ENCODE measurements around the gene ACOT7.

DNA sequence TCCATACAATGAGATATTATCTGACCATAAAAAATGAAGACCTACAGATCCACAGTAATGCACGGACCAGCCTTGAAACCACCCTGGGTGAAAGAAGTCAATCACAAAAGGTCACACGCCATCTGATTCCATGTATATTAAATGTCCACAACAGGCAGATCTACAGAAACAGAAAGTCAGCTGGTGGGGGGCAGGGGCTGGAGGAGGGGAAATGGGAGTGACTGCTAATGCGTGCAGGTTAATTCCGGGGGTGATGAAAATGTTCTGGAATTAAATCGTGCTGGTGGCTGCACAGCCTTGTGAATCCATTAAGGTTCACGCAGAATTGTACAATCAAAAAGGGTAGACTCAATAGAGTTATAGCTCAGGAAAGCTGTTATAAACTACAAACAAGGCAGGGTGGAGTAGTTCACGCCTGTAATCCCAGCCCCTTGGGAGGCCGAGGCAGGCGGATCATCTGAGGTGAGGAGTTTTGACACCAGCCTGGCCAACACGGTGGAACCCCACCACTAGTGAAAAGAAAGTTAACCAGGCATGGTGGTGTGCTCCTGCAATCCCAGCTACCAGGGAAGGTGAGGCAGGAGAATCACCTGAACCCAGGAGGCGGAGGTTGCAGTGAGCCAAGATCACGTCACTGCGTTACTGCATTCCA, 32.3 kb downstream of the ACOT7 start:
- TF ChIP-seq, protein P1, sequence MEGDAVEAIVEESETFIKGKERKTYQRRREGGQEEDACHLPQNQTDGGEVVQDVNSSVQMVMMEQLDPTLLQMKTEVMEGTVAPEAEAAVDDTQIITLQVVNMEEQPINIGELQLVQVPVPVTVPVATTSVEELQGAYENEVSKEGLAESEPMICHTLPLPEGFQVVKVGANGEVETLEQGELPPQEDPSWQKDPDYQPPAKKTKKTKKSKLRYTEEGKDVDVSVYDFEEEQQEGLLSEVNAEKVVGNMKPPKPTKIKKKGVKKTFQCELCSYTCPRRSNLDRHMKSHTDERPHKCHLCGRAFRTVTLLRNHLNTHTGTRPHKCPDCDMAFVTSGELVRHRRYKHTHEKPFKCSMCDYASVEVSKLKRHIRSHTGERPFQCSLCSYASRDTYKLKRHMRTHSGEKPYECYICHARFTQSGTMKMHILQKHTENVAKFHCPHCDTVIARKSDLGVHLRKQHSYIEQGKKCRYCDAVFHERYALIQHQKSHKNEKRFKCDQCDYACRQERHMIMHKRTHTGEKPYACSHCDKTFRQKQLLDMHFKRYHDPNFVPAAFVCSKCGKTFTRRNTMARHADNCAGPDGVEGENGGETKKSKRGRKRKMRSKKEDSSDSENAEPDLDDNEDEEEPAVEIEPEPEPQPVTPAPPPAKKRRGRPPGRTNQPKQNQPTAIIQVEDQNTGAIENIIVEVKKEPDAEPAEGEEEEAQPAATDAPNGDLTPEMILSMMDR (IDR thresholded peaks at IDR 0.05), result no peak
- no peak for TF ChIP-seq POLR2A (IDR thresholded peaks at IDR 0.05)

All from prostate gland (tissue), 2 donors.